OCI-LY7 (cell line): ENCODE measurements around the gene NKAIN2.

Experiments
- CTCF ChIP-seq: fragments of 200-600 bp; sonication (generic); conservative IDR thresholded peaks from 2 replicates; pipeline ENCODE4 v1.5.1; 2014; ENCODE audit warnings: mild to moderate bottlenecking, antibody characterized with exemption, low read length, moderate library complexity, mixed read lengths
- EZH2phosphoT487 ChIP-seq: fragments of 200-600 bp; sonication (generic); IDR thresholded peaks from 2 replicates; pipeline ENCODE4 v1.6.1; 2018; ENCODE audit warnings: low read depth, borderline replicate concordance, mild to moderate bottlenecking, mixed run types, antibody characterized with exemption, low read length, moderate library complexity, mixed read lengths

GRCh38 chr6:124028117-124028516 lies 224.5 kb downstream of the NKAIN2 start:
- TF ChIP-seq CTCF, result no peak
- no peak for TF ChIP-seq EZH2phosphoT487
